Liver (tissue), 9 donors: ENCODE data around the gene TMEM107. TPM values are rescaled to one million over a fixed set of nuclear protein-coding genes. Genes with fewer than 3 reads are reported as not detected.

Source experiments
- DNase-seq: peaks from one replicate; pipeline ENCODE4 v3.0.0-alpha.2; 2017; ENCODE audit warnings: low spot score
- H3K27ac ChIP-seq, 2 donors: one replicate each; pipeline ENCODE4 v1.7.0; 2013; ENCODE audit warnings: inconsistent platforms in 2 of 2, low read length in 2 of 2, control low read depth in 1 of 2, low read depth in 1 of 2, mild to moderate bottlenecking in 1 of 2
- H3K27me3 ChIP-seq, 4 donors: one replicate each; pipeline versions ENCODE4 v1.6.1 to v1.7.0; 2013; ENCODE audit warnings: low read length in 3 of 4, inconsistent platforms in 1 of 4, mild to moderate bottlenecking in 1 of 4, moderate library complexity in 1 of 4; ENCODE audit not compliant: control insufficient read depth in 4 of 4, insufficient read depth in 4 of 4
- H3K36me3 ChIP-seq, 4 donors: one replicate each; pipeline versions ENCODE4 v1.6.1 to v1.7.0; 2013; ENCODE audit warnings: low read length in 3 of 4, mild to moderate bottlenecking in 3 of 4, low read depth in 1 of 4, moderate library complexity in 1 of 4; ENCODE audit not compliant: control insufficient read depth in 4 of 4, insufficient read depth in 3 of 4
- H3K4me1 ChIP-seq, 4 donors: one replicate each; pipeline versions ENCODE4 v1.6.1 to v1.7.0; 2013; ENCODE audit warnings: low read length in 3 of 4, mild to moderate bottlenecking in 3 of 4, moderate library complexity in 1 of 4; ENCODE audit not compliant: control insufficient read depth in 4 of 4, insufficient read depth in 4 of 4
- H3K4me3 ChIP-seq, 3 donors: one replicate each; pipeline versions ENCODE4 v1.6.1 to v1.7.0; 2013; ENCODE audit warnings: low read length in 3 of 3, control low read depth in 1 of 3, low read depth in 1 of 3, mild to moderate bottlenecking in 1 of 3
- H3K9ac ChIP-seq, 2 donors: one replicate each; pipeline ENCODE4 v1.7.0; 2013; ENCODE audit warnings: low read length in 2 of 2, mild to moderate bottlenecking in 2 of 2, moderate library complexity in 2 of 2, control low read depth in 1 of 2, low read depth in 1 of 2
- H3K9me3 ChIP-seq, 4 donors: one replicate each; pipeline versions ENCODE4 v1.6.1 to v1.7.0; 2013; ENCODE audit warnings: low read length in 3 of 4; ENCODE audit not compliant: control insufficient read depth in 4 of 4
- ATF3 ChIP-seq: IDR thresholded peaks from 2 replicates; pipeline ENCODE4 v1.6.1; 2016; ENCODE audit warnings: antibody characterized with exemption
- CTCF ChIP-seq: fragments of 150-350 bp; IDR thresholded peaks from 2 replicates; pipeline ENCODE4 v1.5.1; 2017; ENCODE audit warnings: improper control_type of control experiment, low read depth, low read length; ENCODE audit not compliant: missing input control
- EGR1 ChIP-seq, 2 donors: IDR thresholded peaks; 2 replicates each; pipeline ENCODE4 v1.6.1; 2016 to 2018; ENCODE audit warnings: antibody characterized with exemption in 2 of 2, low read depth in 2 of 2
- FOXA1 ChIP-seq: IDR thresholded peaks from 2 replicates; pipeline ENCODE4 v1.6.1; 2016; ENCODE audit warnings: antibody characterized with exemption
- GABPA ChIP-seq, 2 donors: IDR thresholded peaks in 1 of 2; conservative IDR thresholded peaks in 1 of 2; 2 replicates each; pipeline ENCODE4 v1.6.1; 2016; ENCODE audit warnings: antibody characterized with exemption in 2 of 2, mild to moderate bottlenecking in 1 of 2, moderate library complexity in 1 of 2
- HNF4A ChIP-seq, 2 donors: conservative IDR thresholded peaks; 2 replicates each; pipeline ENCODE4 v1.6.1; 2016; ENCODE audit warnings: antibody characterized with exemption in 2 of 2, mild to moderate bottlenecking in 2 of 2
- HNF4G ChIP-seq: IDR thresholded peaks from 2 replicates; pipeline ENCODE4 v1.6.1; 2016; ENCODE audit warnings: antibody characterized with exemption
- JUND ChIP-seq, 2 donors: IDR thresholded peaks; 2 replicates each; pipeline ENCODE4 v1.6.1; 2016; ENCODE audit warnings: antibody characterized with exemption in 2 of 2
- MAX ChIP-seq: IDR thresholded peaks from 2 replicates; pipeline ENCODE4 v1.6.1; 2016; ENCODE audit warnings: antibody characterized with exemption
- NR2F2 ChIP-seq: IDR thresholded peaks from 2 replicates; pipeline ENCODE4 v1.6.1; 2016; ENCODE audit warnings: antibody characterized with exemption
- RAD21 ChIP-seq, 2 donors: IDR thresholded peaks; 2 replicates each; pipeline ENCODE4 v1.6.1; 2016; ENCODE audit warnings: antibody characterized with exemption in 2 of 2, mild to moderate bottlenecking in 2 of 2
- REST ChIP-seq: IDR thresholded peaks from 2 replicates; pipeline ENCODE4 v1.6.1; 2016; ENCODE audit warnings: antibody characterized with exemption, mild to moderate bottlenecking
- RXRA ChIP-seq, 2 donors: IDR thresholded peaks; 2 replicates each; pipeline ENCODE4 v1.6.1; 2017 to 2018; ENCODE audit warnings: antibody characterized with exemption in 2 of 2, mild to moderate bottlenecking in 1 of 2
- SP1 ChIP-seq: IDR thresholded peaks from 2 replicates; pipeline ENCODE4 v1.6.1; 2018; ENCODE audit warnings: antibody characterized with exemption, mild to moderate bottlenecking
- TAF1 ChIP-seq: conservative IDR thresholded peaks from 2 replicates; pipeline ENCODE4 v1.6.1; 2016; ENCODE audit warnings: antibody characterized with exemption, mild to moderate bottlenecking
- YY1 ChIP-seq: IDR thresholded peaks from 2 replicates; pipeline ENCODE4 v1.6.1; 2016; ENCODE audit warnings: antibody characterized with exemption, mild to moderate bottlenecking
- ZBTB33 ChIP-seq: IDR thresholded peaks from 2 replicates; pipeline ENCODE4 v1.6.1; 2016; ENCODE audit warnings: antibody characterized with exemption
- WGBS: extraction: QIAGEN DNeasy Blood & Tissue Kit; methylation state at CpG from one replicate; pipeline ENCODE4 v1.1.7; 2013; 5-methylcytosine and 5-hydroxymethylcytosine counted together
- polyA plus RNA-seq, 2 donors: library from polyadenylated mRNA; stranded (reverse) in 1 of 2; unstranded in 1 of 2; fragments of 200-250 nt in 1 of 2; fragments of >200 nt in 1 of 2; fragmentation: Nextera tagmentation in 1 of 2; extraction: Ambion mirVana in 1 of 2; gene quantifications; one replicate each; pipeline versions ENCODE4 v1.2.1 to v1.2.3, GENCODE V29; 2013 to 2015
- total RNA-seq, 2 donors: library from RNA; depleted of rRNA; stranded (reverse); fragments of >200 nt; gene quantifications; one replicate each; pipeline ENCODE4 v1.2.3, GENCODE V29; 2014
- donor health status: healthy.
- donor health status: healthy.
- donor health status: healthy.
- donor health status: healthy.
- donor health status: healthy.

The TMEM107 gene
- 1 to 10 TPM; 4.5 to 8.4 TPM for total RNA-seq
- polyA plus RNA-seq = 1 to 10 TPM; 3.0 to 3.9 TPM

- no peaks in the 10 kb centered on the region for H3K27me3 ChIP-seq
- peaks cover 2 to 31% (median 19%) of the 10 kb centered on the region in 4 donors for H3K4me1 ChIP-seq
- H3K9ac ChIP-seq = peak within 1 kb of the TSS; percentile 42 to 90
- WGBS = 7% methylated on average over 56 of the region's 56 CpGs
- no peaks in the 10 kb centered on the region for H3K9me3 ChIP-seq
- H3K4me3 ChIP-seq = peak within 1 kb of the TSS; percentile 63 to 78 (median 71)
- H3K27ac ChIP-seq = peak within 1 kb of the TSS; percentile 65 to 78
- DNase-seq = peak; percentile 87
- TF ChIP-seq RAD21 (IDR thresholded peaks at IDR 0.05) = no peak
- peak; percentile 98 for TF ChIP-seq ZBTB33
- TF ChIP-seq NR2F2 = peak; percentile 39
- no peaks in the 10 kb centered on the region for H3K36me3 ChIP-seq
These were observed at the start of gene TMEM107 for GRCh38 chr17:8176197-8176940. Gene TMEM107 (minus strand): TSS chr17:8176380. CDS start chr17:8176286, 94 bp downstream.

GRCh38 chr17:8224891-8225812 is 49.0 kb upstream of the TMEM107 start:
- peaks cover 4 to 25% (median 15%) of the 10 kb centered on the region in 4 donors for H3K4me1 ChIP-seq
- no peak overlapping the region for H3K4me3 ChIP-seq
- 92% methylated on average over 26 of the region's 26 CpGs for WGBS
- H3K9me3 ChIP-seq = no peaks in the 10 kb centered on the region
- no peak overlapping the region for H3K9ac ChIP-seq
- no peaks in the 10 kb centered on the region for H3K27me3 ChIP-seq
- TF ChIP-seq RAD21 (IDR thresholded peaks at IDR 0.05) = no peak
- no peak for TF ChIP-seq HNF4A (conservative IDR thresholded peaks at IDR 0.05)
- no peak for TF ChIP-seq ZBTB33
- no peak for TF ChIP-seq HNF4G
- no peak for TF ChIP-seq NR2F2
- no peak for TF ChIP-seq MAX
- TF ChIP-seq REST = no peak
- TF ChIP-seq CTCF = no peak
- no peak for TF ChIP-seq JUND (IDR thresholded peaks at IDR 0.05)
- no peak for TF ChIP-seq FOXA1
- no peak for TF ChIP-seq GABPA (IDR thresholded peaks at IDR 0.05 in 1 of 2, conservative IDR thresholded peaks at IDR 0.05 in 1 of 2)
- no peak for TF ChIP-seq TAF1
- TF ChIP-seq RXRA (IDR thresholded peaks at IDR 0.05) = no peak
- TF ChIP-seq EGR1 (IDR thresholded peaks at IDR 0.05; ENCODE audit: low read depth in 2 of 2) = no peak
- no peak for TF ChIP-seq YY1
- TF ChIP-seq ATF3 = no peak
- no peak for TF ChIP-seq SP1
- DNase-seq = no peak
- H3K36me3 ChIP-seq = peaks cover 8 to 30% (median 21%) of the 10 kb centered on the region in 4 donors
- H3K27ac ChIP-seq = no peak overlapping the region
